HG03520 (cell line): ENCODE results near the gene RARRES2.
A peak's percentile ranks its signal among the peaks of the same experiment; 100 is the strongest.

Experiments used
- ATAC-seq: cut with Tn5 transposase; IDR thresholded peaks from one replicate; pipeline ENCODE4 v1.9.1; 2021; ENCODE audit warnings: mild to moderate bottlenecking, moderate library complexity; ENCODE audit not compliant: unreplicated experiment

Gene RARRES2

GRCh38 chr7:150377196-150377595 lies 35.8 kb upstream of the RARRES2 start:
- ATAC-seq: no peak

GRCh38 chr7:150376560-150376959 lies 35.1 kb upstream of the RARRES2 start:
- ATAC-seq: no peak

- no peak for ATAC-seq
Observed at GRCh38 chr7:150375662-150376521, 34.5 kb upstream of the RARRES2 start.

- ATAC-seq: no peak
Observed at GRCh38 chr7:150374472-150374871, 33.0 kb upstream of the RARRES2 start.

- ATAC-seq: no peak
Observed at GRCh38 chr7:150374026-150374425, 32.6 kb upstream of the RARRES2 start.

- ATAC-seq: no peak
Observed at GRCh38 chr7:150373049-150373801, 31.8 kb upstream of the RARRES2 start.

GRCh38 chr7:150372271-150373048 lies 31.0 kb upstream of the RARRES2 start:
- ATAC-seq: no peak

GRCh38 chr7:150371996-150372270 lies 30.5 kb upstream of the RARRES2 start:
- no peak for ATAC-seq

- ATAC-seq: no peak
Observed at GRCh38 chr7:150371131-150371995, 29.9 kb upstream of the RARRES2 start.

GRCh38 chr7:150370612-150371071 lies 29.2 kb upstream of the RARRES2 start:
- no peak for ATAC-seq

GRCh38 chr7:150369748-150370501 lies 28.5 kb upstream of the RARRES2 start:
- ATAC-seq: no peak

GRCh38 chr7:150368884-150369747 lies 27.7 kb upstream of the RARRES2 start:
- ATAC-seq: no peak

- peak; percentile 54 for ATAC-seq
Observed at GRCh38 chr7:150368096-150368883, 26.9 kb upstream of the RARRES2 start, which contains the start of gene REPIN1. Gene REPIN1, plus strand, starts transcription at chr7:150368822. Its CDS starts 890 bp downstream, at chr7:150369712.

- ATAC-seq: no peak
Observed at GRCh38 chr7:150367677-150368095, 26.3 kb upstream of the RARRES2 start.

- ATAC-seq: no peak
Observed at GRCh38 chr7:150365673-150366398, 24.4 kb upstream of the RARRES2 start.

- no peak for ATAC-seq
Observed at GRCh38 chr7:150365194-150365593, 23.8 kb upstream of the RARRES2 start.

GRCh38 chr7:150363872-150364271 lies 22.4 kb upstream of the RARRES2 start:
- no peak for ATAC-seq
